HG03045 (cell line): ENCODE measurements around the gene AEN.

Experiments used
- ATAC-seq: cut with Tn5 transposase; IDR thresholded peaks from one replicate; pipeline ENCODE4 v1.9.1; 2021; ENCODE audit warnings: mild to moderate bottlenecking, moderate library complexity; ENCODE audit not compliant: unreplicated experiment

Gene AEN, protein sequence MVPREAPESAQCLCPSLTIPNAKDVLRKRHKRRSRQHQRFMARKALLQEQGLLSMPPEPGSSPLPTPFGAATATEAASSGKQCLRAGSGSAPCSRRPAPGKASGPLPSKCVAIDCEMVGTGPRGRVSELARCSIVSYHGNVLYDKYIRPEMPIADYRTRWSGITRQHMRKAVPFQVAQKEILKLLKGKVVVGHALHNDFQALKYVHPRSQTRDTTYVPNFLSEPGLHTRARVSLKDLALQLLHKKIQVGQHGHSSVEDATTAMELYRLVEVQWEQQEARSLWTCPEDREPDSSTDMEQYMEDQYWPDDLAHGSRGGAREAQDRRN

GRCh38 chr15:88620995-88621772 lies at the start of gene AEN:
AEN (plus strand) TSS chr15:88621340; CDS start chr15:88626210, 4,870 bp downstream.
- ATAC-seq = peak; percentile 94

GRCh38 chr15:88571852-88572259 lies 49.3 kb upstream of the AEN start:
- no peak for ATAC-seq

GRCh38 chr15:88574077-88574476 lies 47.1 kb upstream of the AEN start:
- no peak for ATAC-seq

GRCh38 chr15:88574655-88575054 lies 46.5 kb upstream of the AEN start:
- no peak for ATAC-seq

DNA sequence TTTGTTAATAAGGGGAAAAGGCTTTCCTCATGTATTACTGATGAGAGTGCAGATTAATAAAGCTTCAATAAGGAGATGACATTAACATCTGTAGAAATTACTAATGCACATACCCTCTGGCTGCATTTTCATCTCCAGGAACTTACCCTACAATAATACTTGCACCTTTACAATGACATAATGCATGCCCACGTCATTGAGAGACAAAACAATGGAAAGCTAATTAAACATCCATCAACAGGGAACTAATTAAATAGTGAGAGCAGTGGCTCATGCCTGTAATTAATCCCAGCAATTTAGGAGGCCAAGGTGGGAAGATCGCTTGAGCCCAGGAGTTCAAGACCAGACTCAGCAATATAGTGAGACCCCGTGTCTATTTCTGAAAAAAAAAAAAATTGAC lies 41.8 kb upstream of the AEN start:
- no peak for ATAC-seq

DNA sequence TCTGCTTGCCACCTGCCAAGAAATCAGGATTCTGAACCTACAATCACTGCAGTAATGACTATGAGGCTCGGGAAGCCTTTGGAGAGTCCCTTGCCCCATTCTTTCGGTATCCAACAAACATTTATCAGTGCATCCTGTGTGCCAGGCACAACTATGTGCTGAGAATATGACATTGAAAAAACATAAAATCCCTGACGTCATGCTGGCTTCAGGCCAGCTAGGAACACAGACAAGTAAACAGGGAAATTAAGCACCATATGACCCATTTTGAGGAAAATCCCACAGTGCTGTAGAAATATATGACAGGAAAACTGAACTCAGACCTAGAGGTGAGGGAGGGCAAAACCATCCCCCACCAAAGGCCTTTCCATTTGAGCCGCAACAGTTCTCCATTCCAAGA lies 40.6 kb upstream of the AEN start:
- ATAC-seq = no peak

DNA sequence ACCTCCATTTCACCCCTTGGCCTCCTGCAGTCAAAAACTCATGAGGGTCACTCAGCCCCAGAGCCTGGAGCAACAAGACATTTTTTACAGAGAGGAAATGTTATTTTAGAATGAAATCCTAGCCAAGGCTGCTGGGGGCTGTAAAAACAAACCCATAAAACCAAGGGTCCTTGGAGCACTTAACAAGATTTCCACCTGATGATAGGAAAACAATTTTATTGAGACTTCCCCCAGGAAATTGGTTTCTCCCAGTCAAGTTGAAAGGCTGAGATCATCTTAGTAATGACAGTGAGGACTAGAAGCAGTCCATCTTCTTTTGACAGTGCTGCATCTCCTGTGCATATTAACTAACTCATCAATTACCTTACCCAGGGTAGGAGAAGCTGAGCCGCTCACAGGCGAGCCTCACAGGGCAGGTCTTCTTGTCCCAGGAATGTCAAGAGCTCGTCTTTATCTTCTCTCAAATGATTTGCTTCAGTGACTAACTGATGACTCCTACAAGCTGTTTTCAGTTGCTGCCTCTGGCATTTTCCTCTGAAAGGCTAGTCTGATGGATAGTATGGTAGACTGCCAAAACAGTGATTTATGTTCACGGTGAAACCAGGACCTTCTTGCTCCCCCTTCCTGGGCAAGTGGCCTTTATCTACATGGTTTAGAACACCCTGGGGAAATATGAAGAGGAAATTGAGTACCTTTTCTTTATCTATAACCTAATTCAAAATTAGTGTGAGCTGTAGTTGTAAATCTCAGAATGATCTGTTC lies 34.6 kb upstream of the AEN start:
- no peak for ATAC-seq

DNA sequence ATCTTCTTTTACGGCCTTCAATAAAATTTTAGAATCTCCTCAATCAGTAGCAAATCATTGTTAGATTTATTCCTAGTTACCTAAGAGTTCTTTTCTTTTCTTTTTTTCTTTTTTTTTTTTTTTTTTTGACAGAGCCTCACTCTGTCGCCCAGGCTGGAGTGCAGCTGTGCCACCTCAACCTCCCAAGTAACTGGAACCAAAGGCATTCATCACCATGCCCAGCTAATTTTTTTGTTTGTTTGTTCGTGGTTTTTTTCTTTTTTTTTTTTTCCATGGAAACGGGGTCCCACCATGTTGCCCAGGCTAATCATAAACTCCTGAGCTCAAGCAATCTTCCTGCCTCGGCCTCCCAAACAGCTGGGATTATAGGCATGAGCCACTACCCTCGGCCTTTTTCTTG lies 30.4 kb upstream of the AEN start:
- no peak for ATAC-seq

- no peak for ATAC-seq
Measured at GRCh38 chr15:88591384-88591783, 29.8 kb upstream of the AEN start.

- ATAC-seq = no peak
Measured at GRCh38 chr15:88603885-88604284, 17.3 kb upstream of the AEN start.

DNA sequence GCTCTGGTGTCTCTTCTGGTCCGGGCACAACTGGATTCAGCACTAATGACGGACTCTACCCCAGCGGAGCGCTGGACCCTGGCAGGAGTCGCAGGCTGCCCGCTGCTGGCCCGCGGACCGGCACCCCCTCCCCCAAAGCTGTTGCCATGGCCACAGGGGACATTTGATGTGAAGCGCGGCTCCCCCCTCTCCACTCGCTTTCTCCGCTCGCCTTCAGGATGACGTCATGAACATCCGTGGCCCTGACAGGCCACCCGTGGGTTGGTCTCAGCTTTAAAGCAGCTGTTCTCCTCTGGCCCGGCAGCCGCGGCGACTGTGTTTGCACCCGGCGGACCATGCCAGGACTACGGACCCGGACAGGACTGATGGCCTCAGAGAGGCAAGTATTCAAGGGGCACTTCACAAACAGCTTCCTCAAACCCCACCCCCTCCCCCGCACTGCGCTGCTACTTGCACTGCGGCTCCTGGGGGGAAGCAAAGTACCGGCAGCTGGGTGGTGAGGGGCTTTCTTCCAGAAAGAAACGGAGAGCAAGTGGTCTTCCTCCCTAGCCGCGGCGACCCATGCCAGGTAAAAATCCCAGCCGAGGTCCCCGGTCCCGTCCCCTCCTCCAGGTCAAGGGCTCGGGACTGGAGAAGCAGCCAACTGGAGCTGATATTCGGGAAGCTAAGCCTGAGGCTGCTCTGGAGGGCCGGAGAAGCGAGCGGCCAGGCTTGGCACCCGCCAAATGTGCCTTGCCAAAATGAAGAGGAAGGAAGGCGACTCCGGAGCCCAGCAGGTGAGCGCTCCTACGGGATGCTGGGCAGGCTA lies 16.6 kb upstream of the AEN start:
- no peak for ATAC-seq

- ATAC-seq = no peak
Measured at GRCh38 chr15:88605189-88606069, 15.7 kb upstream of the AEN start.

GRCh38 chr15:88606070-88606794 lies 14.9 kb upstream of the AEN start:
- no peak for ATAC-seq

GRCh38 chr15:88607951-88608350 lies 13.2 kb upstream of the AEN start:
- no peak for ATAC-seq

- ATAC-seq = no peak
Measured at GRCh38 chr15:88608607-88609181, 12.4 kb upstream of the AEN start.

DNA sequence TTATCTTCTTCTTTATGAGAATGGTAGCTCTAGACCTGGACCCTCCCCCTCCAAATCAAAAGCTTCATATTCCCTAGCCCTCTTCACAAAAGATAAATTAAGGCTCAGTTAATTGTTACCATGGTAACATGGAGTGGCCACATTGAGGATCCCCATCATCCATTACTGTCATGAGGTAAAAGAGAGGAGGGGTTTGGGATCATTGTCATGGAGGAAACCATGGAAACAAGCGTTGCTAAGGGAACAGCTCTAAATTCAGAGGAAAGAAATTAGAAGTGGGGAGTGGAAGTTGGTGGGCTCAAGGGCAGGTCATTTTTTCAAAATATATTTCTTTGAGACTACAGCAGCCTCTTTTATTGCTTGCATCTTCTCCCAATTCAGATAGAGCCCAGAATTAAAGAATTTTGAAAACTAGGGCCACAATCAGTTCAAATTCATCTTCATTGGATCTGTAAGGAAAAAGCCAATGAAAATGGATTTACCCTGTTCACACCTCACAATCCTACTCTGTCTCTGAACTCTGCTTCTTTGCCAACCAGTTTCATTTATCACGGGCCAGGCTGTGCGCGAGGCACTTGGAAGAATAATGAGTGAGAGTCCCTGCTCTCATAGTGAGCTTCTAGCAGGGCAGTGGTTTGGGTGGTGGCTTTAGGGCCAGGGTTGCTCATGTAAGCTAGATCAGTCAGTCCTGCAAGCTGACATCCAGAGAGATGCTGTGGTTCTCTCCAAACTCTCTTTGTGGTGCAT lies 11.6 kb upstream of the AEN start:
- no peak for ATAC-seq

DNA sequence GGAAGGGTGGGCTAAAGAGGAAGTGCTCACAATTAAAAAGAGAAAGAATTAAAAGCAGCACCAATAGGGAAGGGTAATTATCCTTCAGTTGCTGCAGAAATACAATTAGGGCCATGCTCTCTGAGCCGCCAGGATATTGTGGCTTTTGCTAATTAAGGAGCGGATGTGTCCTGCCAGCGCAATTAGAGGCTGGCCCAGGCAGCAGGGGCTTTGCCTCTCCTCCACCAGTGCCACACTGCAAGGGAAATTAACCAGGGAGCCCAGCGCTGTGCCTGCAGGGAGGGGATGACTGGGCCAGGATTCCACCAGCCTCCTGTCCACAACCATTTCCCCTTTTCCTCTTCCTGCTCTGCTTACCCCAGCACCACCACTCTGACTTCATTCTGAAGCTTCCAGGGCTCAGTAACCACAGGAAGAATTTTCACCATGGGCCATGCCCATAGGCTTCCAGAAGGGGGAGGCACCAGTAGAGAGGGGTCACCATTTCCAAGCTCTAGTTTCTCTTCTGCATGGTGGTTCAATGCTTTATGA lies 10.4 kb upstream of the AEN start:
- ATAC-seq = no peak
